Endodermal cell (in vitro differentiated cells): ENCODE results near the gene CELF2. TPM values are rescaled to one million over a fixed set of nuclear protein-coding genes. Genes with fewer than 3 reads are reported as not detected.

Experiments
- DNase-seq: peaks from one replicate; pipeline ENCODE4 v3.0.0-alpha.2; 2017
- H3K27ac ChIP-seq: 2 replicates; pipeline ENCODE4 v1.5.1; 2013; ENCODE audit warnings: mild to moderate bottlenecking, low read depth, low read length, moderate library complexity
- H3K27me3 ChIP-seq: 2 replicates; pipeline ENCODE4 v1.6.1; 2013; ENCODE audit warnings: mild to moderate bottlenecking, low read length, moderate library complexity; ENCODE audit not compliant: insufficient read depth, control insufficient read depth, poor library complexity, severe bottlenecking
- H3K36me3 ChIP-seq: 2 replicates; pipeline ENCODE4 v1.7.0; 2013; ENCODE audit warnings: mild to moderate bottlenecking, low read length, moderate library complexity; ENCODE audit not compliant: control insufficient read depth, insufficient read depth
- H3K4me1 ChIP-seq: one replicate; pipeline ENCODE4 v1.7.0; 2013; ENCODE audit warnings: low read length; ENCODE audit not compliant: control insufficient read depth, insufficient read depth
- H3K4me3 ChIP-seq: 2 replicates; pipeline ENCODE4 v1.5.1; 2013; ENCODE audit warnings: mild to moderate bottlenecking, low read length, moderate library complexity
- H3K9ac ChIP-seq: 2 replicates; pipeline ENCODE4 v1.6.1; 2013; ENCODE audit warnings: mild to moderate bottlenecking, low read length, moderate library complexity; ENCODE audit not compliant: poor library complexity, severe bottlenecking; ENCODE audit errors: extremely low read depth
- H3K9me3 ChIP-seq: 2 replicates; pipeline ENCODE4 v1.6.1; 2013; ENCODE audit warnings: mild to moderate bottlenecking, low read length, moderate library complexity; ENCODE audit not compliant: control insufficient read depth
- H3K27ac Mint-ChIP-seq: 2 replicates; pipeline ENCODE4 v1.8.0; 2020; ENCODE audit warnings: mixed read lengths
- H3K27me3 Mint-ChIP-seq: 2 replicates; pipeline ENCODE4 v1.8.0; 2021; ENCODE audit warnings: mild to moderate bottlenecking, mixed read lengths; ENCODE audit not compliant: insufficient read depth
- H3K36me3 Mint-ChIP-seq: 2 replicates; pipeline ENCODE4 v1.8.0; 2020; ENCODE audit warnings: low read depth, mixed read lengths
- H3K4me1 Mint-ChIP-seq: 2 replicates; pipeline ENCODE4 v1.8.0; 2020; ENCODE audit warnings: mixed read lengths
- H3K4me3 Mint-ChIP-seq: 2 replicates; pipeline ENCODE4 v1.8.0; 2020; ENCODE audit warnings: mild to moderate bottlenecking, moderate library complexity, mixed read lengths
- H3K9me3 Mint-ChIP-seq: 2 replicates; pipeline ENCODE4 v1.8.0; 2020; ENCODE audit warnings: mild to moderate bottlenecking, mixed read lengths
- WGBS, 2 experiments: methylation state at CpG; one replicate each; pipeline versions ENCODE4 v1.1.5 to v1.1.7; 2013; ENCODE audit warnings: missing lambda C conversion rate in 2 of 2, mixed read lengths in 1 of 2; ENCODE audit not compliant: insufficient coverage in 1 of 2, insufficient read length in 1 of 2; 5-methylcytosine and 5-hydroxymethylcytosine counted together
- total RNA-seq, 2 donors: library from RNA; stranded (reverse); fragmentation: NEBNext Ultra II Directional in 1 of 2; extraction: Animal tissue kit (Norgen Biotek cat#: 25700) in 1 of 2; gene quantifications; 2 replicates in 1 of 2; 3 replicates in 1 of 2; pipeline ENCODE4 v1.2.1, GENCODE V29; 2021
- TF ChIP-seq, protein P1 (sequence below): fragments of 200-600 bp; sonication (generic); conservative IDR thresholded peaks from 2 replicates; pipeline ENCODE4 v1.5.0; 2021; ENCODE audit warnings: antibody characterized with exemption, mild to moderate bottlenecking

Gene CELF2
- total RNA-seq, 2 donors from 2014 or later = 79.9 to 96.1 TPM

DNA sequence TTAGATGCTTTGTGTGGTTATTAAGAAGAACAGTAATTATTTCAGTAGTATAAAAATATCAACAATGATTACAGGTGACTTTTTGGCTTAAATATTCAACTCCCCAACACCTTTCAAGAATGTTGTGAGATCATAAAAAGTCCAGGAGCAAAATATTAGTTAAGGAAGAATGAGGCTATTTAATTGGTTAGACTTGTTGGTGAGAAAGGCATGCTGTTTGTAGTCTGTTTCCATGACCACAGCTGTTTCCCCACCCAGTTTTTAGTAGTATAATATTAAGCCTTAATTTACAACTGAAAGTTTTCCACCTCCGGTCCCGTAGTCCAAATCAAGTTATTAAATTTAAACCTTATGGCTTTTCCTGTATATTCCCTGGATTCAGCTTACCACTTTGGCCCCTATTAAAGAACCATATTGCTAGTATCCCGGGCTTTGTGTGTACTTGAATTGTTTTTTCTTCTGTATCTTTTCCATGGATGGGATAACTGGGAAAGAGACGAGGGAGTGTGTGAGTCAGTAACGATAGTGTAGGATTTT, 133.3 kb downstream of the CELF2 start:
- TF ChIP-seq, protein P1, sequence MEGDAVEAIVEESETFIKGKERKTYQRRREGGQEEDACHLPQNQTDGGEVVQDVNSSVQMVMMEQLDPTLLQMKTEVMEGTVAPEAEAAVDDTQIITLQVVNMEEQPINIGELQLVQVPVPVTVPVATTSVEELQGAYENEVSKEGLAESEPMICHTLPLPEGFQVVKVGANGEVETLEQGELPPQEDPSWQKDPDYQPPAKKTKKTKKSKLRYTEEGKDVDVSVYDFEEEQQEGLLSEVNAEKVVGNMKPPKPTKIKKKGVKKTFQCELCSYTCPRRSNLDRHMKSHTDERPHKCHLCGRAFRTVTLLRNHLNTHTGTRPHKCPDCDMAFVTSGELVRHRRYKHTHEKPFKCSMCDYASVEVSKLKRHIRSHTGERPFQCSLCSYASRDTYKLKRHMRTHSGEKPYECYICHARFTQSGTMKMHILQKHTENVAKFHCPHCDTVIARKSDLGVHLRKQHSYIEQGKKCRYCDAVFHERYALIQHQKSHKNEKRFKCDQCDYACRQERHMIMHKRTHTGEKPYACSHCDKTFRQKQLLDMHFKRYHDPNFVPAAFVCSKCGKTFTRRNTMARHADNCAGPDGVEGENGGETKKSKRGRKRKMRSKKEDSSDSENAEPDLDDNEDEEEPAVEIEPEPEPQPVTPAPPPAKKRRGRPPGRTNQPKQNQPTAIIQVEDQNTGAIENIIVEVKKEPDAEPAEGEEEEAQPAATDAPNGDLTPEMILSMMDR = no peak
- Mint-ChIP-seq H3K4me1 (peaks cover 83% of the 10 kb centered on the region), H3K9me3 (no peaks in the 10 kb centered on the region), H3K36me3 (peaks cover 4% of the 10 kb centered on the region), H3K4me3 (no peak overlapping the region), H3K27me3 (no peaks in the 10 kb centered on the region), H3K27ac (no peak overlapping the region)
- Histone ChIP-seq H3K27me3 (no peaks in the 10 kb centered on the region), H3K9me3 (no peaks in the 10 kb centered on the region), H3K36me3 (no peaks in the 10 kb centered on the region), H3K27ac (no peak overlapping the region), H3K9ac (no peak overlapping the region), H3K4me1 (peaks cover 23% of the 10 kb centered on the region), H3K4me3 (no peak overlapping the region)
- no peak for DNase-seq
- WGBS, 2 experiments = 88 to 97% methylated on average over 2 to 5 of the region's 5 CpGs

DNA sequence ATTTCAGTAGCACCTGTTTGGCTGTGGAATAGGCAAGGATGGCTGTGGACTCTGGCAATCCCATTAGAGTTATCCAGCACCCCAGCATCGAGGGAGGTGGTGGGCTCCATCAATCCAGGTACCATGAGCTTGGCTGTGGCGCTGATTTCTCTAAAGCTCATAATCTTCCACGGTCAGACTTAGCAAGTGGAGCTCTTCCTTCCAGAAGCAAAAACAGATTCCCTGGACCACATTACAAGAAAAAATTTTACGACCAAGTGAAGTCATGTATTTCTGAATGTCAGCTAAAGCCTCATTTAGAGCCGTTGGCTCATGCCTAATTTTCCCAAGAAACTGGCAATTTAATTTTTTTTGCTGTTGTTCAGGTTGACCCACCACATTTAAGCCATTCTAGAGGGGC, 135.1 kb downstream of the CELF2 start:
- TF ChIP-seq, protein P1 = no peak
- Mint-ChIP-seq H3K27ac (no peak overlapping the region), H3K4me1 (peaks cover 76% of the 10 kb centered on the region), H3K27me3 (no peaks in the 10 kb centered on the region), H3K9me3 (no peaks in the 10 kb centered on the region), H3K36me3 (peaks cover 4% of the 10 kb centered on the region), H3K4me3 (no peak overlapping the region)
- no peak overlapping the region for H3K4me3 ChIP-seq
- peaks cover 15% of the 10 kb centered on the region for H3K4me1 ChIP-seq
- no peak overlapping the region for H3K9ac ChIP-seq
- 95 to 100% methylated on average over 4 to 5 of the region's 5 CpGs for WGBS, 2 experiments
- H3K27ac ChIP-seq = no peak overlapping the region
- no peak for DNase-seq
- no peaks in the 10 kb centered on the region for H3K27me3 ChIP-seq
- peaks cover 3% of the 10 kb centered on the region for H3K36me3 ChIP-seq
- H3K9me3 ChIP-seq = no peaks in the 10 kb centered on the region

DNA sequence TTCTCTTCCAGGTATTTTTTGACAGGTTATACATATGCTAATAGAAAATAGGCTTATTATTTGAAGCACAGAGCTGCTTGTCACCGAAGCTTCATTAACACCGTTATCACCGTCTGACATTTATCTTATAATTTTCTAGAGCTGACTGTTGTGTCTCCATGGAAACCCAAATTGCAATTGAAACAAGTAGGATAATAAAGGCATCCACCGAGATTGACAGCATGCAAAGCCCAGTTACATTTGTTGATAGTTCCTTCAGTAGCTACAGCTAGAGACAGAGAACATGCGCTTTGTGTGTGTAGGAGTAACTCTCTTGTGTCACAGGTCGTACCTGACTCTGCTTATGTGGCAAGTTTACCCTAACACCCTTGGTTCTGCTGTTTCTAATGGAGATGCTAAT, 135.6 kb downstream of the CELF2 start:
- Mint-ChIP-seq H3K4me1 (peaks cover 74% of the 10 kb centered on the region), H3K27me3 (no peaks in the 10 kb centered on the region), H3K4me3 (no peak overlapping the region), H3K36me3 (peaks cover 4% of the 10 kb centered on the region), H3K9me3 (no peaks in the 10 kb centered on the region), H3K27ac (no peak overlapping the region)
- DNase-seq = no peak
- Histone ChIP-seq H3K9me3 (no peaks in the 10 kb centered on the region), H3K9ac (no peak overlapping the region), H3K4me3 (no peak overlapping the region), H3K27ac (no peak overlapping the region), H3K4me1 (peaks cover 11% of the 10 kb centered on the region), H3K27me3 (no peaks in the 10 kb centered on the region), H3K36me3 (peaks cover 3% of the 10 kb centered on the region)
- 85 to 96% methylated on average over 6 of the region's 6 CpGs for WGBS, 2 experiments
- TF ChIP-seq, protein P1 = no peak
